HCT116 (cell line): ENCODE results near the gene TBCCD1. TPM values are rescaled to one million over a fixed set of nuclear protein-coding genes. Genes with fewer than 3 reads are reported as not detected.
A peak's percentile ranks its signal among the peaks of the same experiment; 100 is the strongest.

Experiments
- ATAC-seq: fragments of 200-7000 bp; cut with Tn5 transposase; 2 replicates; pipeline ENCODE4 v1.9.1; 2020; ENCODE audit warnings: mild to moderate bottlenecking, moderate library complexity
- BruUV-seq: library from RNA; stranded (reverse); fragments of 400-500 nt; replicated peaks from 2 replicates; lab custom pipeline; 2021; lab: Mats Ljungman, UMichigan
- CTCF ChIA-PET: fragments of 300-600 bp; sonication (Branson Sonifier 250); formaldehyde crosslinking; loops from one replicate; lab custom pipeline; 2021; ENCODE audit warnings: antibody characterized with exemption; lab: Charles Lee
- POLR2A ChIA-PET: fragments of 300-600, 350-600 bp; sonication (Branson Sonifier 250); formaldehyde crosslinking; loops from one replicate; lab custom pipeline; 2021; ENCODE audit warnings: antibody characterized with exemption; lab: Charles Lee
- RAD21 ChIA-PET, 2 experiments: fragments of 300-600 bp; sonication (Branson Sonifier 250); formaldehyde crosslinking; loops; one replicate each; lab custom pipeline; 2023; ENCODE audit warnings: low total read pairs in 2 of 2; ENCODE audit not compliant: uncharacterized antibody in 2 of 2, unreplicated experiment in 2 of 2, low non-redundant PET in 1 of 2; lab: Charles Lee
- DNase-seq: peaks from one replicate; pipeline ENCODE4 v3.0.0-alpha.2; 2010; ENCODE audit warnings: low read depth, low spot score
- H2AFZ ChIP-seq: fragments of 200-600 bp; shearing (Covaris generic), sonication (generic); 2 replicates; pipeline ENCODE4 v1.6.1; 2017; ENCODE audit warnings: low read depth, mixed run types, mixed read lengths, antibody characterized with exemption, low read length; ENCODE audit not compliant: poor library complexity, severe bottlenecking
- H3K27ac ChIP-seq: 2 replicates; pipeline ENCODE4 v1.5.1; 2012; ENCODE audit warnings: low read depth, low read length
- H3K27me3 ChIP-seq: fragments of 200-600 bp; sonication (generic); 2 replicates; pipeline ENCODE4 v1.6.1; 2016; ENCODE audit warnings: mixed run types, low read length, mixed read lengths; ENCODE audit not compliant: insufficient read depth
- H3K36me3 ChIP-seq, 2 experiments: fragments of 200-500 bp in 1 of 2; fragments of 200-600 bp in 1 of 2; sonication (Bioruptor generic) in 1 of 2; sonication (generic) in 1 of 2; 2 replicates each; pipeline versions ENCODE4 v1.5.1 to v1.6.1; 2014 to 2016; ENCODE audit warnings: low read length in 2 of 2, inconsistent platforms in 1 of 2, mixed read lengths in 1 of 2, mixed run types in 1 of 2; ENCODE audit not compliant: insufficient read depth in 2 of 2, control insufficient read depth in 1 of 2
- H3K4me1 ChIP-seq, 2 experiments: fragments of 200-600 bp in 1 of 2; sonication (generic) in 1 of 2; 2 replicates each; pipeline versions ENCODE4 v1.5.1 to v1.6.1; 2012 to 2017; ENCODE audit warnings: low read length in 2 of 2, inconsistent platforms in 1 of 2, mild to moderate bottlenecking in 1 of 2, mixed read lengths in 1 of 2, mixed run types in 1 of 2, moderate library complexity in 1 of 2; ENCODE audit not compliant: insufficient read depth in 2 of 2, control insufficient read depth in 1 of 2
- H3K4me2 ChIP-seq: fragments of 200-600 bp; sonication (generic); 2 replicates; pipeline ENCODE4 v1.6.1; 2017; ENCODE audit warnings: mixed run types, low read length, mixed read lengths
- H3K4me3 ChIP-seq, 2 experiments: fragments of 200-600 bp in 1 of 2; sonication (generic) in 1 of 2; replicated peaks in 1 of 2; 2 replicates each; pipeline ENCODE4 v1.5.1; 2011 to 2016; ENCODE audit warnings: low read length in 2 of 2, control low read depth in 1 of 2, low read depth in 1 of 2, mild to moderate bottlenecking in 1 of 2, mixed read lengths in 1 of 2, mixed run types in 1 of 2
- H3K79me2 ChIP-seq: fragments of 200-600 bp; sonication (generic); 2 replicates; pipeline ENCODE4 v1.6.1; 2017; ENCODE audit warnings: mild to moderate bottlenecking, mixed run types, low read length, moderate library complexity, mixed read lengths; ENCODE audit not compliant: insufficient read depth
- H3K9ac ChIP-seq: fragments of 200-600 bp; sonication (generic); 2 replicates; pipeline ENCODE4 v1.6.1; 2016; ENCODE audit warnings: low read length, mixed read lengths
- H3K9me2 ChIP-seq: fragments of 200-600 bp; sonication (generic), shearing (Covaris generic); 2 replicates; pipeline ENCODE4 v1.6.1; 2017; ENCODE audit warnings: mixed run types, mild to moderate bottlenecking, moderate library complexity; ENCODE audit not compliant: insufficient read depth
- H3K9me3 ChIP-seq, 2 experiments: fragments of 200-500 bp in 1 of 2; fragments of 200-600 bp in 1 of 2; sonication (Bioruptor generic) in 1 of 2; sonication (generic) in 1 of 2; 2 replicates each; pipeline ENCODE4 v1.6.1; 2014 to 2017; ENCODE audit warnings: low read length in 2 of 2, mixed read lengths in 2 of 2, inconsistent platforms in 1 of 2, low read depth in 1 of 2, mild to moderate bottlenecking in 1 of 2, mixed run types in 1 of 2, moderate library complexity in 1 of 2; ENCODE audit not compliant: control insufficient read depth in 1 of 2, insufficient read depth in 1 of 2
- H4K20me1 ChIP-seq: fragments of 200-600 bp; sonication (generic), shearing (Covaris generic); 2 replicates; pipeline ENCODE4 v1.6.1; 2017; ENCODE audit warnings: mixed run types, mild to moderate bottlenecking, moderate library complexity; ENCODE audit not compliant: insufficient read depth
- CTCF ChIP-seq, 3 experiments: fragments of 200-600 bp in 1 of 3; sonication (generic) in 1 of 3; IDR thresholded peaks in 2 of 3; conservative IDR thresholded peaks in 1 of 3; 2 replicates each; pipeline ENCODE4 v1.5.1; 2012 to 2017; ENCODE audit warnings: low read depth in 2 of 3, low read length in 2 of 3, antibody characterized with exemption in 1 of 3, borderline replicate concordance in 1 of 3, control low read depth in 1 of 3, mild to moderate bottlenecking in 1 of 3, mixed read lengths in 1 of 3, mixed run types in 1 of 3, moderate library complexity in 1 of 3; ENCODE audit not compliant: insufficient read depth in 1 of 3
- ELF1 ChIP-seq: IDR thresholded peaks from 2 replicates; pipeline ENCODE4 v1.6.1; 2012; ENCODE audit warnings: low read depth, borderline replicate concordance
- EZH2phosphoT487 ChIP-seq: fragments of 200-600 bp; IDR thresholded peaks from 2 replicates; pipeline ENCODE4 v1.6.1; 2018; ENCODE audit warnings: antibody characterized with exemption, borderline replicate concordance
- FOSL1 ChIP-seq: IDR thresholded peaks from 2 replicates; pipeline ENCODE4 v1.6.1; 2012; ENCODE audit warnings: low read depth
- JUND ChIP-seq: IDR thresholded peaks from 2 replicates; pipeline ENCODE4 v1.6.1; 2012
- MAX ChIP-seq: IDR thresholded peaks from 2 replicates; pipeline ENCODE4 v1.6.1; 2012
- RAD21 ChIP-seq: IDR thresholded peaks from 2 replicates; pipeline ENCODE4 v1.6.1; 2012; ENCODE audit warnings: low read depth, mild to moderate bottlenecking
- SIN3A ChIP-seq: IDR thresholded peaks from 2 replicates; pipeline ENCODE4 v1.6.1; 2012; ENCODE audit warnings: low read depth
- SRF ChIP-seq: IDR thresholded peaks from 2 replicates; pipeline ENCODE4 v1.6.1; 2012; ENCODE audit warnings: low read depth
- TCF7L2 ChIP-seq: IDR thresholded peaks from 2 replicates; pipeline ENCODE4 v1.7.0; 2011; ENCODE audit warnings: borderline replicate concordance, inconsistent platforms; ENCODE audit not compliant: insufficient read depth, insufficient read length; ENCODE audit errors: extremely low read depth
- ZFX ChIP-seq: fragments of 450-650 bp; IDR thresholded peaks from 2 replicates; pipeline ENCODE4 v1.6.1; 2017
- ZNF274 ChIP-seq: fragments of 200-500 bp; sonication (Bioruptor generic); IDR thresholded peaks from 2 replicates; pipeline ENCODE4 v1.6.1; 2014; ENCODE audit warnings: mild to moderate bottlenecking, low read depth, low read length, inconsistent platforms
- intact Hi-C: fragments of 100-400 bp; cut with micrococcal nuclease; formaldehyde crosslinking; loops from 2 replicates; pipeline ENCODE4 v1.10.0; 2022
- total RNA-seq: library from RNA; stranded (reverse); gene quantifications from one replicate; pipeline ENCODE4 v1.2.1, GENCODE V29; 2021; ENCODE audit not compliant: unreplicated experiment

The TBCCD1 gene
- total RNA-seq, 1 experiment from 2014 or later, result 16.8 TPM

- intact Hi-C loops, result loop anchor here (10.0 kb wide), 1 partner anchor 236 kb away; no protein-coding TSS in a partner anchor
- Histone ChIP-seq H3K4me2 (peak overlapping the region; percentile 57), H3K36me3 (peaks cover 20 to 22% of the 10 kb centered on the region in 2 experiments; a peak in 3 of 4 replicates), H3K4me3 (0 out of 4 replicates have a peak overlapping the region, but pooled peaks of 1 of the 2 experiments have one; percentile 1), H3K9ac (no peak overlapping the region; the same call in 1 of the 2 replicates), H3K4me1 (peaks cover 16 to 24% of the 10 kb centered on the region in 2 experiments), H2AFZ (peak overlapping the region; percentile 3)
- CTCF ChIA-PET, result interaction anchor here (0.9 to 3.0 kb wide), 7 partner anchors 18 to 261 kb away, joined by 3 to 14 read pairs (median 4); partner anchors contain the start of gene DNAJB11
- TF ChIP-seq SRF (no peak), JUND (peak; percentile 48), FOSL1 (peak; percentile 39; the same call in 1 of the 2 replicates)
- TF ChIP-seq, all 23 proteins: peak for 2
- Histone ChIP-seq H4K20me1 (no peaks in the 10 kb centered on the region), H3K79me2 (no peaks in the 10 kb centered on the region), H3K9me2 (no peaks in the 10 kb centered on the region), H3K27me3 (no peaks in the 10 kb centered on the region), H3K9me3 (no peaks in the 10 kb centered on the region), H3K27ac (no peak overlapping the region)
- no TSS peak for BruUV-seq
- ChIA-PET RAD21 (interaction anchor here in 1 of 2 experiments (0.7 to 0.9 kb wide), 3 partner anchors 28 to 233 kb away, joined by 3 read pairs; partner anchors contain the start of gene EIF4A2), POLR2A (interaction anchor here (2.8 kb wide), 1 partner anchor 19 kb away, joined by 9 read pairs; the partner anchor contains the start of gene DNAJB11)
- no peak for DNase-seq
- ATAC-seq, result peak; percentile 70
Measured at GRCh38 chr3:186588632-186589031, 21.5 kb upstream of the TBCCD1 start.

- H4K20me1 ChIP-seq, result no peaks in the 10 kb centered on the region
- peaks cover 16 to 24% of the 10 kb centered on the region in 2 experiments for H3K4me1 ChIP-seq
- H3K27ac ChIP-seq, result no peak overlapping the region
- no TSS peak for BruUV-seq
- intact Hi-C loops, result loop anchor here (10.0 kb wide), 1 partner anchor 238 kb away; no protein-coding TSS in a partner anchor
- H3K9me3 ChIP-seq, result no peaks in the 10 kb centered on the region
- TF ChIP-seq SRF (no peak), TCF7L2 (no peak), FOSL1 (no peak), EZH2phosphoT487 (no peak), RAD21 (no peak), ZNF274 (no peak), CTCF (IDR thresholded peaks at IDR 0.05 in 2 of 3, conservative IDR thresholded peaks at IDR 0.05 in 1 of 3; ENCODE audit: borderline replicate concordance in 1 of 3, insufficient read depth in 1 of 3, low read depth in 2 of 3, low read length in 2 of 3) (no peak), ZFX (no peak), MAX (no peak), JUND (no peak), ELF1 (no peak), SIN3A (no peak)
- ChIA-PET POLR2A (interaction anchor here (0.8 to 1.6 kb wide), 2 partner anchors 17 to 19 kb away, joined by 3 to 5 read pairs; partner anchors contain the start of gene DNAJB11), CTCF (interaction anchor here (1.6 to 2.1 kb wide), 3 partner anchors 27 to 234 kb away, joined by 5 to 6 read pairs (median 5); no protein-coding TSS in a partner anchor), RAD21 (no interaction called here)
- ATAC-seq (no peak), DNase-seq (no peak)
- no peak overlapping the region for H3K9ac ChIP-seq
- H3K4me2 ChIP-seq, result no peak overlapping the region
- H3K9me2 ChIP-seq, result no peaks in the 10 kb centered on the region
- no peaks in the 10 kb centered on the region for H3K79me2 ChIP-seq
- H3K27me3 ChIP-seq, result no peaks in the 10 kb centered on the region
- H3K36me3 ChIP-seq, result peaks cover 35 to 36% of the 10 kb centered on the region in 2 experiments
- H3K4me3 ChIP-seq, result no peak overlapping the region
- H2AFZ ChIP-seq, result no peak overlapping the region
Measured at GRCh38 chr3:186587183-186587582, 20.0 kb upstream of the TBCCD1 start.
